Measurements from ENCODE around the gene TMEM176A. TPM values are rescaled to one million over a fixed set of nuclear protein-coding genes. Genes with fewer than 3 reads are reported as not detected.

The TMEM176A gene
- total and polyA plus RNA-seq, 2 experiments from 2014 or later, result 0.34 TPM; not detected in 1

GRCh38 chr7:150755473-150756099, 45.0 kb upstream of the TMEM176A start:
- no peak overlapping the region for H3K4me2 ChIP-seq
- H3K27me3 Mint-ChIP-seq (ENCODE audit: insufficient read depth, low read depth, poor library complexity), result peaks cover 13% of the 10 kb centered on the region
- no peaks in the 10 kb centered on the region for H3K36me3 Mint-ChIP-seq (ENCODE audit: low read depth)
- H3K36me3 ChIP-seq (ENCODE audit: insufficient read depth), result no peaks in the 10 kb centered on the region
- no peaks in the 10 kb centered on the region for H3K4me1 Mint-ChIP-seq
- no peak overlapping the region for H2AFZ ChIP-seq
- no peaks in the 10 kb centered on the region for H3K9me3 Mint-ChIP-seq
- H3K4me3 ChIP-seq, result no peak overlapping the region
- no peaks in the 10 kb centered on the region for H3K79me2 ChIP-seq (replicated peaks; ENCODE audit: insufficient read depth)
- no peak overlapping the region for H3K27ac ChIP-seq (ENCODE audit: low read depth)
- peaks cover 19% of the 10 kb centered on the region for H3K27me3 ChIP-seq (ENCODE audit: insufficient read depth)
- no peak for TF ChIP-seq ZNF331 (CRISPR knock-in tag; IDR thresholded peaks at IDR 0.05; ENCODE audit: low read depth)
- no peak for TF ChIP-seq CTCF (conservative IDR thresholded peaks at IDR 0.05; ENCODE audit: low read depth in 2 of 2)
- TF ChIP-seq NANOG (IDR thresholded peaks at IDR 0.05; ENCODE audit: borderline replicate concordance), result no peak
- no peak for TF ChIP-seq STAT1 (IDR thresholded peaks at IDR 0.05; ENCODE audit: unreplicated experiment)
- TF ChIP-seq ZNF114 (CRISPR knock-in tag; IDR thresholded peaks at IDR 0.05), result no peak
- TF ChIP-seq JUNB (IDR thresholded peaks at IDR 0.05; ENCODE audit: unreplicated experiment), result no peak
- TF ChIP-seq CREB1 (CRISPR knock-in tag; IDR thresholded peaks at IDR 0.05; ENCODE audit: low read depth), result no peak
- no peaks in the 10 kb centered on the region; the same call in 1 of the 2 replicates for H4K20me1 ChIP-seq (replicated peaks; ENCODE audit: insufficient read depth)
- H3K4me3 Mint-ChIP-seq, result no peak overlapping the region
- DNase-seq (ENCODE audit: low spot score), result no peak
- H3K4me1 ChIP-seq (ENCODE audit: insufficient read depth), result no peaks in the 10 kb centered on the region
- no peaks in the 10 kb centered on the region for H3K9me2 ChIP-seq (ENCODE audit: insufficient read depth)
- no peaks in the 10 kb centered on the region for H3F3A ChIP-seq (replicated peaks; ENCODE audit: low read depth)
- H3K27ac Mint-ChIP-seq, result no peak overlapping the region
- no peak for ATAC-seq

GRCh38 chr7:150756166-150756565, 44.4 kb upstream of the TMEM176A start:
- Histone ChIP-seq H3K4me3 (no peak overlapping the region), H3K27me3 (ENCODE audit: insufficient read depth) (peaks cover 13% of the 10 kb centered on the region), H3K36me3 (ENCODE audit: insufficient read depth) (no peaks in the 10 kb centered on the region), H3K9me2 (ENCODE audit: insufficient read depth) (no peaks in the 10 kb centered on the region), H2AFZ (no peak overlapping the region), H3K79me2 (replicated peaks; ENCODE audit: insufficient read depth) (no peaks in the 10 kb centered on the region), H4K20me1 (replicated peaks; ENCODE audit: insufficient read depth) (no peaks in the 10 kb centered on the region; the same call in 1 of the 2 replicates), H3K4me1 (ENCODE audit: insufficient read depth) (no peaks in the 10 kb centered on the region), H3K27ac (ENCODE audit: low read depth) (no peak overlapping the region), H3K4me2 (no peak overlapping the region), H3F3A (replicated peaks; ENCODE audit: low read depth) (no peaks in the 10 kb centered on the region)
- Mint-ChIP-seq H3K27ac (no peak overlapping the region), H3K4me1 (no peaks in the 10 kb centered on the region), H3K36me3 (ENCODE audit: low read depth) (no peaks in the 10 kb centered on the region), H3K27me3 (ENCODE audit: insufficient read depth, low read depth, poor library complexity) (peaks cover 13% of the 10 kb centered on the region), H3K9me3 (peaks cover 1% of the 10 kb centered on the region; the same call in 2 of the 3 replicates), H3K4me3 (no peak overlapping the region)
- DNase-seq (ENCODE audit: low spot score) (no peak), ATAC-seq (no peak)
- TF ChIP-seq EZH2 (IDR thresholded peaks at IDR 0.05; ENCODE audit: low read depth, unreplicated experiment), result no peak
- no peak for TF ChIP-seq NANOG (IDR thresholded peaks at IDR 0.05; ENCODE audit: borderline replicate concordance)
- TF ChIP-seq ZNF114 (CRISPR knock-in tag; IDR thresholded peaks at IDR 0.05), result no peak
- TF ChIP-seq, protein P1, sequence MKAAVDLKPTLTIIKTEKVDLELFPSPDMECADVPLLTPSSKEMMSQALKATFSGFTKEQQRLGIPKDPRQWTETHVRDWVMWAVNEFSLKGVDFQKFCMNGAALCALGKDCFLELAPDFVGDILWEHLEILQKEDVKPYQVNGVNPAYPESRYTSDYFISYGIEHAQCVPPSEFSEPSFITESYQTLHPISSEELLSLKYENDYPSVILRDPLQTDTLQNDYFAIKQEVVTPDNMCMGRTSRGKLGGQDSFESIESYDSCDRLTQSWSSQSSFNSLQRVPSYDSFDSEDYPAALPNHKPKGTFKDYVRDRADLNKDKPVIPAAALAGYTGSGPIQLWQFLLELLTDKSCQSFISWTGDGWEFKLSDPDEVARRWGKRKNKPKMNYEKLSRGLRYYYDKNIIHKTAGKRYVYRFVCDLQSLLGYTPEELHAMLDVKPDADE (IDR thresholded peaks at IDR 0.05), result no peak
- TF ChIP-seq ZNF331 (CRISPR knock-in tag; IDR thresholded peaks at IDR 0.05; ENCODE audit: low read depth), result no peak
- TF ChIP-seq EZH2phosphoT487 (IDR thresholded peaks at IDR 0.05; ENCODE audit: unreplicated experiment), result no peak
- no peak for TF ChIP-seq CTCF (conservative IDR thresholded peaks at IDR 0.05; ENCODE audit: low read depth in 2 of 2)
- TF ChIP-seq CREB1 (CRISPR knock-in tag; IDR thresholded peaks at IDR 0.05; ENCODE audit: low read depth), result no peak
- TF ChIP-seq JUNB (IDR thresholded peaks at IDR 0.05; ENCODE audit: unreplicated experiment), result no peak
- TF ChIP-seq, protein P2, sequence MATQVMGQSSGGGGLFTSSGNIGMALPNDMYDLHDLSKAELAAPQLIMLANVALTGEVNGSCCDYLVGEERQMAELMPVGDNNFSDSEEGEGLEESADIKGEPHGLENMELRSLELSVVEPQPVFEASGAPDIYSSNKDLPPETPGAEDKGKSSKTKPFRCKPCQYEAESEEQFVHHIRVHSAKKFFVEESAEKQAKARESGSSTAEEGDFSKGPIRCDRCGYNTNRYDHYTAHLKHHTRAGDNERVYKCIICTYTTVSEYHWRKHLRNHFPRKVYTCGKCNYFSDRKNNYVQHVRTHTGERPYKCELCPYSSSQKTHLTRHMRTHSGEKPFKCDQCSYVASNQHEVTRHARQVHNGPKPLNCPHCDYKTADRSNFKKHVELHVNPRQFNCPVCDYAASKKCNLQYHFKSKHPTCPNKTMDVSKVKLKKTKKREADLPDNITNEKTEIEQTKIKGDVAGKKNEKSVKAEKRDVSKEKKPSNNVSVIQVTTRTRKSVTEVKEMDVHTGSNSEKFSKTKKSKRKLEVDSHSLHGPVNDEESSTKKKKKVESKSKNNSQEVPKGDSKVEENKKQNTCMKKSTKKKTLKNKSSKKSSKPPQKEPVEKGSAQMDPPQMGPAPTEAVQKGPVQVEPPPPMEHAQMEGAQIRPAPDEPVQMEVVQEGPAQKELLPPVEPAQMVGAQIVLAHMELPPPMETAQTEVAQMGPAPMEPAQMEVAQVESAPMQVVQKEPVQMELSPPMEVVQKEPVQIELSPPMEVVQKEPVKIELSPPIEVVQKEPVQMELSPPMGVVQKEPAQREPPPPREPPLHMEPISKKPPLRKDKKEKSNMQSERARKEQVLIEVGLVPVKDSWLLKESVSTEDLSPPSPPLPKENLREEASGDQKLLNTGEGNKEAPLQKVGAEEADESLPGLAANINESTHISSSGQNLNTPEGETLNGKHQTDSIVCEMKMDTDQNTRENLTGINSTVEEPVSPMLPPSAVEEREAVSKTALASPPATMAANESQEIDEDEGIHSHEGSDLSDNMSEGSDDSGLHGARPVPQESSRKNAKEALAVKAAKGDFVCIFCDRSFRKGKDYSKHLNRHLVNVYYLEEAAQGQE (IDR thresholded peaks at IDR 0.05; ENCODE audit: unreplicated experiment), result no peak
- TF ChIP-seq STAT1 (IDR thresholded peaks at IDR 0.05; ENCODE audit: unreplicated experiment), result no peak
